Fibroblast of peridontal ligament (primary cell): ENCODE results near the gene WBP2.

Experiments
- DNase-seq: peaks from one replicate; pipeline ENCODE4 v3.0.0-alpha.2; 2010; ENCODE audit errors: extremely low read depth

WBP2 gene

DNA sequence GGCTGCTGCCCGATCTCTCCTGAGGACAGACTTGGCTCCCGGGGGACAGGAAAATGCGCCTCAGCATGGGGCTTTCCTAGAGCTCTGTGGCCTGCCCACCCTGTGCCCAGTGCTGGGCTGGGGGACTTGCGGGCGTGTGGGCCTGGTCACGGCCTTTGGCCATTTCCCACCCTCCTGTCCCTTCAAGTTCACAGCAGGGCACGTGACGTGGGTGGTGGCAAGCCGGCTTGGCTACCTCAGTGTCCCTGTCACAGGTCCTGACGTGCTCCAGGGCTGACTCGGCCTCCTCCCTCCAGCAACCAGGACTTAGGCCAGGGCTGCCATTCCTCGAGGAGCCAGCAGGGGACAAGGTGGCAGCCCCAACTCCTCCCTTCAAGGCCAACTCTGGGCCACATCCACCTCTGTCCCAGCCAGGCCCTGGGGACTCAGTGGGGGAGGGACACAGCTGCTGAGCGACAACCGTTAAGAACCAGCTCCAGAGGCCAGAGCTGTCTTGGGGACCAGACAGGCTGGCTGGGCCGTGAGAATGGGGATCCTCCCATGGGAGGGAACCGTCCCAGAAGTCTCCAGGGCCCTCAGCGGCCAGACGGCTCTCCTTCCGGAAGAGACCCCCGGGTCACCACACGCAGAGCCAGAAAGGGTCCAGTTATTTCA lies 9.9 kb downstream of the WBP2 start:
- DNase-seq: peak; percentile 43

GRCh38 chr17:75844530-75845057 lies 10.5 kb downstream of the WBP2 start:
- no peak for DNase-seq

DNA sequence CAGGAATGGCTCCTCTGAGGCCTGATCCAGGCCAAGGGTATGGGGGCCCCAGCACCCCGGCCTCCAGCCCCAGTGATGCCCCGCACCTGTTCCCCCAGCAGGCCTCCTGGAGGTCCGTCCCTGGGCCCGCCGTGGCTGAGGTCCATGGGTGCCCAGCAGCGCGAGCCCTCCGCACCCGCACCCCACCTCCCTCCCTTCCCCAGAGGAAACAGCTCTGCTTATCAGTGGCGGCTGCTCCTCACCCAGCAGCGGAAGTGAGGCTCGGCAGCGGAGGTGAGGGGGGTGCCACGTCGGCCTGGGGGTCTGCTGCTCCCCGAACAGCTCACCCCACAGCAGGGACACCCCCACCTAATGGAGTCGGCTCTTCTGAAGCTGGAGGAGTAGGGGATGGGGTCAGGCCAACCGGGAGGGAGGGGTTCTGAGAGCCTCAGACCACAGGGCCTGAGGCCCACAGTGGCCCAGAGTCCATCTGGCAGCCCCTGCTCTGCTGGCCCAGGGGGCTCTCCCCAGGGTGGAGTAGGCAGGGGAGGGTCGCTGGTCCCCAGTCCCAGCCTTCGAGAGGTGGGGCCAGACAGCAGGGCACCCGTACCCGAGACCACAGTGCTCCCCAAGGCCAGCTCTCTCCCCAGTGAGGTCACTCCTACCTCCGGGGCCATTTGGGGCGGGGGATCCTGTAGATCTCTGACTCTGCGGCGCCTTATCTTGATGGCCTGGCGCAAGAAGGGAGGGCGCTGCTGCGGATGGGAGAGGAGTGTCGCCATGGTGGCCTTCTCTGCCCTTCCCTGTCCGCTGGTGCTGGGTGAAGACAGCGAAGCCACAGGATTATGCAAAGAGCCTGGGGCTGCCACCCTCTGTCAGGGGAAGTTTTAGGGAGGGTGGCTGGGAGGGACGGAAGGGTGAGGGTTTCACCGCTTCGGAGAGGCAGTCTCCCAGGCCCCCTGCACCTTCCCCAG lies 11.3 kb downstream of the WBP2 start, which contains the start of gene UNC13D:
TSS of gene UNC13D (minus strand) at position 828 of the 953 bp plus-strand sequence. CDS start at position 761, 67 bp downstream.
- DNase-seq: no peak

GRCh38 chr17:75842963-75843576 lies 12.1 kb downstream of the WBP2 start:
- no peak for DNase-seq

- DNase-seq: no peak
These were observed 12.7 kb downstream of the WBP2 start for GRCh38 chr17:75842411-75842810.

DNA sequence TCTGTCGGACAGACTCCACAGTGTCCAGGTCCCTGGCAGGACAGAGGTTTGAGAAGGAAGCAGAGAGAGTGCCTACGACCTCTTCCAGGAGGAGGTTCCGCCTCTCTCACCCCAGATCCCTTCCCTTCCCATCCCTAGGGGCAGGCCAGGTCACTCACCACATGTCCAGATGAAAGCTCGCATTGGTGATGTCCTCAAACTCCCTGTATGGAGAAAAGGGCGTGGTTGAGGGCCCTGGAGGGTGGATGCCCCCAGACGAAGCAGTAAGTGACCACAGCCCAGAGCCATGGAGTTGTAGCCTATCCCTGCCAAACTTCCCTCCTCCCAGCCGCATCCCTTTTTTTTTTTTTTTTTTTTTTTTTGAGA lies 14.4 kb downstream of the WBP2 start:
- DNase-seq: no peak

- DNase-seq: no peak
These were observed 15.0 kb downstream of the WBP2 start for GRCh38 chr17:75839942-75840798.

DNA sequence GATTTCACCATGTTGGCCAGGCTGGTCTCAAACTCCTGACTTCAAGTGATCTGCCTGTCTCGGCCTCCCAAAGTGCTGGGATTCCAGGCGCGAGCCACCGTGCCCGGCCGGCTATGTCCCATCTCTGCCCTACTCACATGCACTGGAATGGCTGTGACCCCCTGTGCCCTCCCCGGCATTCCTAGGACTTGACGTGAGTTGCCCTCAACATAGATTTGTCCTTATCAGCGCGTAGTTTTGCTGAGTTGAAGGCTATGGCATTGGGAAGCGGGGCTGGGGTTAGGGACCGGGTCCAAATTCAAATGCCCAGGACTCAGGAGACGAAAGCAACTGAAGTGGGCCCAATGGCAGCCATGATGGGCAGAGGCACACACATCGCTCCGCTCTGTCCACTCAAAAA lies 16.7 kb downstream of the WBP2 start:
- no peak for DNase-seq

DNA sequence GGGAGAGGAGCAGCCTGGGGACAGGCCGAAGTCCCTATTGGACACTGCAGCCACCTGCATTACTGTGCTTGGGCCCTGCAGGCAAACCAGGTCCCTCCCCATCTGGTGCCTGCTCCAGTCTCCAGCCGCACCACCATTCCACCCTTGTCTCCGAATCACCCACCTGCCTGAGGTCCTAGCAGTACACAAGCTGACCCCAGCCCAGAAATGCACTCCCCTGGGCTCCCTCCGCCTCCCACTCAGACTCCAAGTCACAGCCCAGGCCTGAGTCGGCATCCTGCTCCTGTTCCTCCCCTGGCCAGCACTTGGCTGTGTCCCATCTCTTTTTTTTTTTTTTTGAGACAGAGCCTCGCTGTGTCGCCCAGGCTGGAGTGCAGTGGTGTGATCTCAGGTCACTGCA lies 17.2 kb downstream of the WBP2 start:
- DNase-seq: no peak

DNA sequence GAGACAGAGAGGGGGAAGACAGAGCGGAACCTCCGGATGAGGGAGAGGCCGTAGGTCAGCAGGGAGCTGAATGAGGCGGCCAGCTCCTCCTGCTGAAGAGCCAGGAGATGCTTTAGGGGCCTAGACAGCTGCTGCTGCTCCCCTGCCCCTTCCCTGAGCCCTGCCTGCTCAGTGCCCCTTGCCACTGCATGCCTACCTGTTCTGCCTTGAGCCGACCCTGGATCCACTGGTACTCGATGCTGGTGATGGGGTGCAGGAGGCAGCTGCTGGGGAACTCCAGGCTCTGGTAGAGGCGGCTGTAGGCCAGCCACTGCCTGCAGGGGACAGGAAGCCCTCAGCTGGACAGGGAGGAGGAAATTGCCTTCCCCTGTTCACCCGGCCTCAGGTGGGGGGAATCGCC lies 18.5 kb downstream of the WBP2 start:
- no peak for DNase-seq

GRCh38 chr17:75835654-75835987 lies 19.5 kb downstream of the WBP2 start:
- DNase-seq: no peak

- no peak for DNase-seq
These were observed 20.0 kb downstream of the WBP2 start for GRCh38 chr17:75834928-75835653.

DNA sequence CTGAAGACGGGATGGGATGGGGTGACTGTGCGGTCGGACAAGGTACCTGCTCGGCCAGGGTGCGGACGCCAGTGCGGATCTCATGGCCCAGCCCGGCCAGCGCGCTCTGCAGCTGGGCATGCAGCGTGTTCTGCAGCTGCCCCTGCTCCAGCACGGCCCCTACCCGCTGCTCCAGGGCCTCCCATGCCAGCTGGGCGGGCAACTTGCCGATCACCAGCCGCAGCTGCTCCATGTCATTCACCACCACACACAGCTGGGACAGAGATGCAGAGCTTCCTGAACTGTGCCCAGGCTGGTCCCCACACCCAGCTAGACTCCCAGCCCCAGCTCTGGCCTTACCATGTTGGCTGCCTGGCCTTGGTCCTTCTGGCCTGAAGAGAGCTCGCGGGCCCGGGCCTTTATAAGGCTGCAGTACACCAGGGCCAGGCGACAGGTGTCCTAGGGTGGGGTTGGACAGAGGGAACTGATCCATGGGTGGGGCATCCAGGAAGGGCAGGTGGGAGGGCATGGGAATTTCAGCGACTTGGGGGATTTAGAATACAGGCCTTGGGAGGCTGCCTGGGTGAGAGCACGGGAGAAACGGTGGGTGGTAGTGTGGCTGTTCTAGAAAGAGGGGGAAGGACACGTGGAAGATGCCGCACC lies 20.7 kb downstream of the WBP2 start:
- no peak for DNase-seq

- no peak for DNase-seq
These were observed 22.3 kb downstream of the WBP2 start for GRCh38 chr17:75832652-75833400.

DNA sequence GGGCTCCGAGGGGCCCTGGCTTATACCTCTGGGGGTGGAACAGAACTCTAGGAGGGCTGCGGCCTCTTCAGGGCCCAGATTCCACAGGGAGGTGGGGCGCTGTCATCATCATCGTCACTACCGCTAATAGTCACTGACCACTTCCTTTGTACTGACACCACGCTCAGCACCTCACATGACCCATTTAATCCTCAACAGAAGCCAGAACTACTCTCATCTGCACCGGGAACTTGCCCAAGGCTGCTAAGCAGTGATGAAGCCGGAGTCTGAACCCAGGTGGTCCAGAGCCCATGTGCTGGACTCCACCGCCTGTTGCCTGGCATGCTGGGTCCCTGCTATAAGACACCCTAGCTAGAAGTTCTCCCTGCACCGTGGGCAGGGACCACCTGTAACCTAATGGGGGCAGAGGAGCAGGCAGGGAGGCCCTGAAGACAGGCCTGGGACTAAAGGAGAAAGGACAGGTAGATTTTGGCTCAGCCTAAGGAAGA lies 22.9 kb downstream of the WBP2 start:
- peak; percentile 37 for DNase-seq

DNA sequence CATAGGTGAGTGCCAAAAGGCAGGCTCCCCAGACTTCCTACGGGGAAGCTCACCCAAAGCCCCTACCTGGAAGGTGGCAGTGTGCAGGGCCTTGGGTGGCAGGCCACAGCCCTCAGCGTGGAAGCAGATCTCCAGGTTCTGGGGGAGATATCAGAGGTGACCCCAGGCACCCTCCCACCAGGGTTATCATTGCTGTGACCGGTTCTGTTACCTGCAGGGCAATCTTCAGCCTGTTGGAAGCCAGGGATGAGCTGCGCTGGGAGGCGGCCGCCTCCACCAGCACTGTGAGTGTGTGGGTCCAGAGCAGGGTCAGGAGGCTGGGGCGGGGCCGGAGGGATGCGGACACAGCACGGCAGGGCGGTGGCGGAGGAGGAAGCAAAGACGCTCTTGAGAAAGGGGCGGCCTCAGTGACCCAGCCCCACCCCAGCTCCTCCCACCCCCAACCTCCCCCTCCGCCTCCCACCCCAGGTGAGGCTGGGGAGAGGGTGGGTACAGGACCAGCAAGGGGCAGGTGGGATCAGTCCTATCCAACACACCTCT lies 24.0 kb downstream of the WBP2 start:
- DNase-seq: no peak

DNA sequence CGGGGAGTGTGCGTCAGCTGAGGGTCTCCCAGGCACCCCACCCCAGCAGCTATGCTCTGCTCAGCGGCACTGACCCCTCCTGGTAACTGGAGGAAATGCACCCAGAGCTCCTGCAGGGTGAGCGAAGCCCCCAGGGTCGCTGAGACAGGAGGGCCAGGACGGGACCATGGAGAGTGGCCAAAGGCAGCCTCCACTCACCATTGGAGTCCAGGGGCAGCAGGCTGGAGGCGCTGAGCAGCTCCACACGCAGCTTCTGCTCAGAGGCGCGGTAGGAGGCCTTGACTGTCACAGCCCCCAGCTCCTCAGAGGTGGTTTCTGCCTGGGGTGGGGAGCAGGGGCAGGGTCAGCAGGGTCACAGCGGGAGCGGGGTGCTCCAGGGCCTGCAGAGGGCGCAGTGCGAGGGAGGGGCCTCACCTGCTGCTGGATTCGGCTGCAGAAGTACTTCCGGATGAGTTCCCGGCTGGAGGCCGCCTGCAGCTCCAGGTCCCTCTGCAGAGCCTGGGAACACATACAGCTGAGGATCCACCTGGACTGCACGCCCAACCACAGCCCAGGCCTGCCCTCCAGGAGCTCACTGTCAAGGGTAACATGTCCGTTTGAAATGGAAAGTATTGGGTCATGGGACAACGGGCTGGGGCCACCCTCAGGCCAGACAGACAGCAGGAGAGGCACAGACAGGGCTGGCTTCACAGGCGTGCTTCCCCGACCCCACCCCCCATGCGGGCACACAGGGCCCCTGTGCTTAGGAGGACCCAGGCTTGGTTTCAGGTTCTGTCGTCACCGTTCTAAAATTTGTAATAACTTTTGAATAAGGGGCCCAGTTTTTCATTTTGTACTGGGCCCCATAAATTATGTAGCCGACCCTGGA lies 24.7 kb downstream of the WBP2 start:
- no peak for DNase-seq

DNA sequence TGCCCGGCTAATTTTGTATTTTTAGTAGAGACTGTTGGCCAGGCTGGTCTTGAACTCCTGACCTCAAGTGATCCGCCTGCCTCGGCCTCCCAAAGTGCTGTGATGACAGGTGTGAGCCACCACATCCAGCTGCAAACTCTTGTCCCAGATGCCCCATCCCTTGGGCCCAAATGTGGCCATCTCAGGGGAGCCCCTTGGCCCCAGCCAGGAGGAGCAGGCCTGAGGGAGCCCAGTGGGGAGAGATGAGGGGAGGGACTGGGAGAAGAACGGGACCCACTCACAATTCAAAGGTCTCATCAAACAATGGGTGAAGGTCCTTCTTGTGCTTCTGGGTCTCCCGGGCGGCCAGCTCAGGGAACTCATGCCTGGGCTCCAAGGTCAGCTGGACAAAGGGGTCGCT lies 25.4 kb downstream of the WBP2 start:
- no peak for DNase-seq
